ENCODE data around the gene CREB3L2. TPM values are rescaled to one million over a fixed set of nuclear protein-coding genes. Genes with fewer than 3 reads are reported as not detected.

CREB3L2 gene
- total and polyA plus RNA-seq, 2 of the 13 experiments (the other 11 are each of a cell fraction or from before 2014, with no cell fraction given), result 22.1 to 41.1 TPM

- TF ChIP-seq DZIP1 (CRISPR knock-in tag; IDR thresholded peaks at IDR 0.05) (no peak), SSRP1 (CRISPR knock-in tag; IDR thresholded peaks at IDR 0.05) (no peak)
Observed at GRCh38 chr7:137961200-137962177, 40.4 kb downstream of the CREB3L2 start (continued).

DNA sequence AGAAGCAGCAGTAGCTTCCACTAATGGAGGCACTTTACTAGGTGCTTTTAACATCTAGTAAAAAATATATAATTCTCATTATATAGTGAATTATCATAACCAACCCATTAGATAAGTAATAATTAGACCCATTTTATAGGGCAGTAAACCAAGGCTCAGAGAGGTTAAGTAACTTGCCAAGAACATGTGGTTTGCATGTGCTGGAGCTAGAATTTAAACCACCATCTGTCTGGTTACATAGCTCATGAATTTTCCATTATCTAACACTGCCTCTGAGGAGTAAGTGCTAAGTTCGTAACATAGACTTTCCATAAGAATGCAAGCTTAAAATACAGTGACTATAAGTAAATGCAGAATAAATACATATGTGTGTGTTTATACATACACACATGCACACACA lies 41.9 kb downstream of the CREB3L2 start:
- CTCF ChIA-PET (ENCODE audit: low intra/inter-chr PET ratio, low total read pairs), result no interaction called here
- intact Hi-C loops (cut with micrococcal nuclease; ENCODE audit: unreplicated experiment) (no loop called here), in situ Hi-C loops (cut with HindIII; ENCODE audit: extremely low pct_ligation_motif_present, low pct_unique_long_range_greater_than_20kb) (no loop called here)
- ATAC-seq (no peak), FAIRE-seq (no peak), DNase-seq (ENCODE audit: low spot score) (no peak)
- H3K36me3 ChIP-seq (replicated peaks in 1 of 2; ENCODE audit: control insufficient read depth in 1 of 2, insufficient read depth in 2 of 2, low read length in 2 of 2), result peaks cover 24 to 57% of the 10 kb centered on the region in 2 experiments
- H3K4me2 ChIP-seq (ENCODE audit: low read depth, low read length), result no peak overlapping the region
- no TSS peak for BruUV-seq (replicated peaks)
- H4K20me1 ChIP-seq (ENCODE audit: insufficient read depth, low read length), result no peaks in the 10 kb centered on the region
- no peak overlapping the region for H3K27ac ChIP-seq (ENCODE audit: extremely low read length, insufficient read depth, low read length)
- peaks cover 89% of the 10 kb centered on the region for H3K4me1 ChIP-seq (ENCODE audit: insufficient read depth, low read length)
- 100% methylated on average over 1 of the region's 1 CpG for WGBS (ENCODE audit: low lambda C conversion rate)
- no peaks in the 10 kb centered on the region for H3K9me3 ChIP-seq (ENCODE audit: low read length)
- no peak overlapping the region for H3K4me3 ChIP-seq (replicated peaks in 1 of 3; ENCODE audit: insufficient read depth in 1 of 3, low read depth in 2 of 3, low read length in 3 of 3)
- peaks cover 97% of the 10 kb centered on the region for H3K79me2 ChIP-seq (ENCODE audit: insufficient read depth, low read length)
- H3K9ac ChIP-seq (ENCODE audit: insufficient read depth, low read depth, low read length), result no peak overlapping the region
- H3K27me3 ChIP-seq (ENCODE audit: control insufficient read depth in 1 of 2, insufficient read depth in 2 of 2, low read length in 2 of 2), result no peaks in the 10 kb centered on the region
- TF ChIP-seq ZNF678 (CRISPR knock-in tag; IDR thresholded peaks at IDR 0.05) (no peak), ZNF276 (CRISPR knock-in tag; IDR thresholded peaks at IDR 0.05; ENCODE audit: low read depth) (no peak), ZNF337 (CRISPR knock-in tag; IDR thresholded peaks at IDR 0.05; ENCODE audit: borderline replicate concordance, low read depth) (no peak), ZNF629 (CRISPR knock-in tag; conservative IDR thresholded peaks at IDR 0.05) (peak; percentile 76), FOXP1 (IDR thresholded peaks at IDR 0.05) (no peak), FOXP1 (CRISPR knock-in tag; IDR thresholded peaks at IDR 0.05) (no peak), ZNF354B (CRISPR knock-in tag; IDR thresholded peaks at IDR 0.05) (no peak), NCOA2 (CRISPR knock-in tag; IDR thresholded peaks at IDR 0.05) (no peak), ZNF343 (CRISPR knock-in tag; IDR thresholded peaks at IDR 0.05) (no peak)
- H2AFZ ChIP-seq (ENCODE audit: low read length), result no peak overlapping the region
- POLR2A ChIA-PET, result no interaction called here
